Skeletal muscle cell (primary cell): ENCODE results near the gene TPST1.
A peak's percentile ranks its signal among the peaks of the same experiment; 100 is the strongest.
"Not testable (repeated sequence)": the region's sequence is repeated elsewhere in the genome, so short reads cannot be mapped to it uniquely, and the experiment has no call there.

Experiments
- DNase-seq: peaks from one replicate; pipeline ENCODE4 v3.0.0-alpha.2; 2010; ENCODE audit warnings: low read depth
- H3K4me3 ChIP-seq: 2 replicates; pipeline ENCODE4 v1.5.1; 2011; ENCODE audit warnings: low read depth, mild to moderate bottlenecking, control low read depth, low read length, moderate library complexity

TPST1 gene

GRCh38 chr7:66186991-66187390, 18.1 kb upstream of the TPST1 start:
- no peak for DNase-seq
- H3K4me3 ChIP-seq: no peak overlapping the region

- no peak for DNase-seq
Measured at GRCh38 chr7:66187905-66188304, 17.2 kb upstream of the TPST1 start.

DNA sequence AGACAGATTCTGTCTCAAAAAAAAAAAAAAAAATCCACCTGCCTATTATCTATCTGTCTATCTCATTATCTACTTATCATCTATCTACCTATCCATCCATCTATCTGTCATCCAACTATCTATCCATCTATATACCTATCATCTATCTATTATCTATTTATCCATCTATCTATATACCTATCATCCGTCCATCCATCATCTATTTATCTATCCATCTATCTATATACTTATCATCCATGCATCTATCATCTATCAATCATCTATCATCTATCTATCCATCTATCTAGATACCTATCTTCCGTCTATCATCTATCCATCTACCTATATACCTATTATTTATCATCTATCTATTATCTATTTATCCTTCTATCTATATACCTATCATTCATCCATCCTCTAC, 16.5 kb upstream of the TPST1 start:
- H3K4me3 ChIP-seq: no peak overlapping the region
- no peak for DNase-seq

More at GRCh38 chr7:66187905-66188304, 17.2 kb upstream of the TPST1 start:
- no peak overlapping the region for H3K4me3 ChIP-seq

DNA sequence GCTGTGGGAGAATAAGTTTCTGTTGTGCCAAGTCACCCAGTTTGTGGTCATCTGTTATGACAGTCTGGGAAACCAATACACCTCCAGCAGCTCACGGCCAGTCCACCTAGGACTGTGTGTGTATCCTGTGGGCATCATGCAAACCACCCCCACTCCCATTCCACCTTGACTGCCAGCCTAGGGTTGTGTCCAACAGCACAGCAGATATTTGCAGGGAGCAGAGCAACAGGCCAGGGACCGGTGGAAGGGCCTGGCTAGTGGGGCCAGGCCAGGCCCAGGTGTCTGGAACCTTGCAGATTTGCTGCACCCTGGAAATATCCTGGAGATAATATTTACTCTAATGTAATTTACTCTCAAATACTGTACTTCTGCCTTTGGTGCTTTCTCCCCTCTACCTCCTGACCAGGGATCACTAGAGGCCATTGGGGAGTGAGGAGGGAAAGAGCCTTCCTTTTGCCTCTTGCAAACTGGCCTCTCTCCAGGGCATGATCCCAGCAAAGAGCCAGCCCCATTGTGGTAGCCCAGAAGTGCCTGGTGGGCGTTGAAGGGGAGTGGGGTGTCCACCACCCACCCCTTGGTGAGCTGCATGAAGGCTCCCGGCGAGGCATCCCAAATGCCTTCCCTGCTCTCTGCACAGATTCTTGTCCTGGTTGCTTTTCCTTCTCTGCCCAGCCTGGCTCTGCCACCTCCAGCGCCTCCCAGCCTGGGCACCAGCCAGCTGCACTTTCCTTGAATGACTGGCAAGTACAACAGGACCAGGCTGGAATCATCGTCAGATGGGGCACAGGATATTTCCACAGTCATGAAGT, 15.2 kb upstream of the TPST1 start:
- H3K4me3 ChIP-seq: no peak overlapping the region
- DNase-seq: no peak

DNA sequence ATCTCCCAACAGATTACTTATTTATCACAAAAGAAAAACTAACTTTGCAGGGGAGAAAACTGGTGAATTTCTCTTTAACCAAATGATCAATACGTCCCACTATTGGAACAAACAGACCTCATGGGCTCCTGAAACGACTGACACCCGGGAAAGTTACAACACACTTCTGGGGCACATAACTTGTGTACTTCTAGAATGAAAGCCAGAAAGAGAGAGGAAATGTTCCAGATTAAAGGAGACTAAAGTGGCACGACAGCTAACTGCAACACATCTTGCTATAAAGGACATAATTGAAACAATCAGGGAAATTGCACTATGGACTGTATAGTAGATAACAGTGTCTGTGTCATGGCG, 14.7 kb upstream of the TPST1 start:
- H3K4me3 ChIP-seq: no peak overlapping the region
- DNase-seq: no peak

GRCh38 chr7:66193146-66193725, 11.9 kb upstream of the TPST1 start:
- no peak for DNase-seq
- no peak overlapping the region for H3K4me3 ChIP-seq

- no peak for DNase-seq
- no peak overlapping the region for H3K4me3 ChIP-seq
Measured at GRCh38 chr7:66198469-66198868, 6.7 kb upstream of the TPST1 start.

- DNase-seq: no peak
- H3K4me3 ChIP-seq: no peak overlapping the region
Measured at GRCh38 chr7:66198956-66199355, 6.2 kb upstream of the TPST1 start.

GRCh38 chr7:66202441-66202840, 2.7 kb upstream of the TPST1 start:
- no peak for DNase-seq
- no peak overlapping the region for H3K4me3 ChIP-seq

DNA sequence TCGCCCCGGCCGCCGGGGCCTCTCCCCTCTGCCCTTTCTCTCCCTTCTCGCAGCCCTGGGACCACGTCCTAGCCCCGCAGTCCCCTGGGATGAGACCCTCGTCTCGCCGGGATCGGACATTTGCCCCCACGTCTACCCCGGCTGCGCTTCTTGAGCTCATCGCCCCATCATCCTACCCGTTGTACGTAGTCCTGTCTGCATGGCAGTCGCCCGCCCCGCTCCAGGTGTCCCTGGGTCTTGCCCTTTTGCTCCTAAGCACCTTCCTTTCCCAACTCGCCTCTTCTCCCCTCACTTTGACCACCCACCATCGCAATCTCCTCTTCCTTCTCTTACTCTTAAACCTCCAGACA, 582 bp downstream of the TPST1 start:
- no peak for DNase-seq

GRCh38 chr7:66206119-66206933, 1.2 kb downstream of the TPST1 start:
- peak overlapping the region; percentile 91 for H3K4me3 ChIP-seq
- no peak for DNase-seq

More for the DNA sequence above, 582 bp downstream of the TPST1 start:
- H3K4me3 ChIP-seq: peak overlapping the region; percentile 91

GRCh38 chr7:66206934-66207240, 1.8 kb downstream of the TPST1 start:
- peak overlapping the region; percentile 91 for H3K4me3 ChIP-seq

GRCh38 chr7:66207540-66207939, 2.4 kb downstream of the TPST1 start:
- no peak for DNase-seq

More at GRCh38 chr7:66206934-66207240, 1.8 kb downstream of the TPST1 start:
- DNase-seq: no peak

DNA sequence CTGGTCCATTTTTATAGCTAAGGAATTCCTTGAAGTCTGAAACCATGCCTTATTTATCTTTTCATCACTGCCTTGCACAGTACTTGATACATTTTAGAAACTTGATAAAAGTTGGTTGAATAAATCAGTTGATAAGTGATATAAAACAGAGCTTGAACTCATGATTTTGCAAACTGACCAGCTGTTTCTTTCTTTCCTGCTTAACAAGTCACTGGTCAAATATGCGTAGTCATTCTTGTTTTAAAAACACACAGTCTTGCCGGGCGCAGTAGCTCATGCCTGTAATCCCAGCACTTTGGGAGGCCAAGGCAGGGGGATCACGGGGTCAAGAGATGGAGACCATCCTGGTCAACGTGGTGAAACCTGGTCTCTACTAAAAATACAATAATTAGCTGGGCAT, 6.3 kb downstream of the TPST1 start:
- DNase-seq: no peak
- H3K4me3 ChIP-seq: no peak overlapping the region

More at GRCh38 chr7:66207540-66207939, 2.4 kb downstream of the TPST1 start:
- H3K4me3 ChIP-seq: no peak overlapping the region

GRCh38 chr7:66213637-66214036, 8.5 kb downstream of the TPST1 start:
- no peak overlapping the region for H3K4me3 ChIP-seq
- DNase-seq: no peak

- no peak for DNase-seq
- H3K4me3 ChIP-seq: no peak overlapping the region
Measured at GRCh38 chr7:66216687-66217086, 11.6 kb downstream of the TPST1 start.

DNA sequence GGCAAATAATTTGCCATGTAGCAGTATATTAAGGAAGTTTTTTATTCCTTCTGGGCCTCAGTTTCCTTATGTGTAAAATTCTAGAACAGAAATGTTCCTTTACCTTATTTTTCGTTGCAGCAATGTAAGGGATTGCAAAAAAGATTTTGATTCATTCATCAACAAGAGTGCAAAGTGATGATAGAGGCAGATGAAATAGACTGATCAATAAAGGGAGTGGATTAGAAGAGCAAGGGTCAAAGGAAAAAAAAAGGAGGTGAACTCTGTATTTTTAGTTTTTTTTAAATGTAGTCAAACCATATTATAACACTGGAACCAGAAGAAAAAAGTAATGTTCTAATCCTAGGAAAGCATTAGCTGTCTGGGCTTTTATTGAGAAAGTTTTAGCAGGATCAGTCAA, 14.7 kb downstream of the TPST1 start:
- no peak for DNase-seq
- no peak overlapping the region for H3K4me3 ChIP-seq

DNA sequence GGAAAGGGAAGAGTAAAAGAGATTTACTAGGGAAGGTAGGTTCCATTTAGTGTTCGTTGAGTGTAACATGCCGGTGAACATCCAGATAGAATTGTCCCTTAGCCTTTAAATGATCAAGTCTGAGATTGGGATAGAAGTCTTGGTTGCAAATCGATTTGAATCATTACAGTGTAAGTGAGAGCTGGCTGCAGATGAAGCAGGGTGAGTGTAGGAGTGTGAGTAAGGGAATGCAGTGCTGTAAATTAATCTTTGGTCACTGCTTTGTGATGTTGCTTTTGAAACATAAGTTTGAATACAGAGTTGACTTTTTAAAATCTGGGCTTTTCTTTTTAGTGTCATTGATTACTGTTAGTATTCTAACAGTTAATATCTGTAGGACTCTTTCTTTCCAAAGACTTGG, 16.3 kb downstream of the TPST1 start:
- no peak overlapping the region for H3K4me3 ChIP-seq
- DNase-seq: no peak

DNA sequence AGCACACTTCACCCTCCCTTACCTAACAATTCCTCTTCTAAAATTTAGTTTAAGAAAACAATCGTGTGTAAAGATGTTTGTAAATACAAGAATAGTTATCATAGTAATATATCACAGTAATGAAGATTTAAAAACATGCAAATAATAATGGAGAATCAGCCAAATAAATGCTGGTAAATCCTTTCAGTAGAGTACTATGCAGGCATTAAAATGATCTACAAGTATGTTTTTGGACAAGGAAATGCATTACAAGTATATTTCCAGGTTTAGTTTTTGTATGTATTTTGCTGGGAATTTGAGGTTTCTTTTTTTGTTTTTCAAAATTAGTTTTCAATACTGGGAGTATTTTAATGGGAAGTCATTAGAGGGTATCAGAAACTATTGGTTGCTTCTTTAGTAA, 22.7 kb downstream of the TPST1 start:
- DNase-seq: no peak
- no peak overlapping the region for H3K4me3 ChIP-seq

DNA sequence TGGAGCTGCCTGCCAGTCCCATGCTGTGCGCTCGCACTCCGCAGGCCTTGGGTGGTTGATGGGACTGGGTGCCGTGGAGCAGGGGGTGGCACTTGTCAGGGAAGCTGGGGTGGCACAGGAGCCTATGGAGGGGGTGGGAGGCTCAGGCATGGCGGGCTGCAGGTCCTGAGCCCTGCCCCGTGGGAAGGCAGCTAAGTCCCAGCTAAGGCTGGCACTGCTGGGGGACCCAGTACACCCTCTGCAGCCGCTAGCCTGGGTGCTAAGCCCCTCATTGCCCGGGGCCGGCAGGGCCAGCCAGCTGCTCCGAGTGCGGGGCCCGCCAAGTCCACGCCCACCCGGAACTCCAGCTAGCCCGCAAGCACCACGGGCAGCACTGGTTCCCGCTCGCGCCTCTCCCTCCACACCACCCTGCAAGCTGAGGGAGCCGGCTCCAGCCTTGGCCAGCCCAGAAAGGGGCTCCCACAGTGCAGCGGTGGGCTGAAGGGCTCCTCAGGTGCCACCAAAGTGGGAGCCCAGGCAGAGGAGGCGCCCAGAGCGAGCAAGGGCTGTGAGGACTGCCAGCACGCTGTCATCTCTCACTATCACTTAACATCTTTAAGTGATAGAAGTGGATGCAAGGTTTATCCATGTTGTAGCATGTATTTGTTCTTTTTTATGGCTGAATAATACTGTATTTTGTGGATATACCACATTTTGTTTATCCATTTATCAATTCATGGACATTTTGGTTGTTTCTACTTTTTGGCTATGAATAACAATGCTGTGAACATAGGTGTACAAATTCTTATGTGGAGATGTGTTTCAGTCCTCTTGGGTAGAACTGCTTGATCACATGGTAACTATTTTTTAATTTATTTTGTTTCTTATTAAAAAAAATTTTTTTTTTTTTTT, 26.4 kb downstream of the TPST1 start:
- H3K4me3 ChIP-seq, DNase-seq: not testable (repeated sequence)
